ENCODE results near the gene HARS1. TPM values are rescaled to one million over a fixed set of nuclear protein-coding genes. Genes with fewer than 3 reads are reported as not detected.

The HARS1 gene
- total and polyA plus RNA-seq, 2 of the 13 experiments (the other 11 are each of a cell fraction or from before 2014, with no cell fraction given) = 36.9 to 66.2 TPM

DNA sequence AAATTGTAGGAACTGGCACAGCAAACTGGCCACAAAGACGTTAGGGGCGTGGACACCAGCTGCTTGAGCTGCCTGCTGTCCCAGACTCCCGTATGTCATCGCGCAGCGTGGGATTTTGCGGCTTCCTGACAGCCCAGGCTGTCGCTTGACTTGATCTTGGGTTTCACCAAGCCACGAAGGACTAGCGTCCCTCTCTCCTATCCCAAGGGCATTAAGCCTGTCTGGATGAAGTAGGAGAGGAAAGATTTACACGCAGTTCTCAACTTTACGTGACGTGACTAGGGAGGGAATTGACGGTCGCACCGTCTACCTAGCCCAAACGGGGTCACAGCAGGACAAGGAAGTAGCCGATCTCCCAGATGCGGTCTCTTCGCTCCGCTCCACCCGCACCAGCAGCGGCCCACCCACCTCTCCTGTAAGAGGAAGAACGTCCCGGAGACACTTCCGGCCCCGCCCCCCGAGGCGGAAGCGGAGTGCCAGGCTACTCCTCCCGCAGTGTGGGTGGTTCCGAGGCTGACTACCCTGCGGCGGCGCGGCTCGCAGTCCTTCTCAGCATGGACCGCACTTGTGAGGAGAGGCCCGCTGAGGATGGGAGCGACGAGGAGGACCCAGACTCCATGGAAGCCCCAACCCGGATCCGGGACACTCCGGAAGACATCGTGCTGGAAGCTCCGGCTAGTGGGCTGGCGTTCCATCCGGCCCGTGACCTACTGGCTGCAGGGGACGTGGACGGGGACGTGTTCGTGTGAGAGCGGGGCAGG is 26.6 kb downstream of the HARS1 start, which contains the start of gene WDR55:
TSS of gene WDR55 (plus strand) at position 546 of the 761 bp plus-strand sequence. CDS start at position 555, 9 bp downstream.
- Histone ChIP-seq H3K27me3 (ENCODE audit: control insufficient read depth in 1 of 2, insufficient read depth in 2 of 2, low read length in 2 of 2) (no peaks in the 10 kb centered on the region; a peak in 1 of 5 replicates), H3K4me3 (replicated peaks in 1 of 3; ENCODE audit: insufficient read depth in 1 of 3, low read depth in 2 of 3, low read length in 3 of 3) (peak within 1 kb of the TSS; percentile 75 to 100 (median 91)), H3K79me2 (ENCODE audit: insufficient read depth, low read length) (peaks cover 22% of the 10 kb centered on the region), H3K4me2 (ENCODE audit: low read depth, low read length) (peak within 1 kb of the TSS; percentile 82), H3K36me3 (replicated peaks in 1 of 2; ENCODE audit: control insufficient read depth in 1 of 2, insufficient read depth in 2 of 2, low read length in 2 of 2) (peaks cover 27 to 60% of the 10 kb centered on the region in 2 experiments; a peak in 4 of 5 replicates), H3K9me3 (ENCODE audit: low read length) (no peaks in the 10 kb centered on the region), H2AFZ (ENCODE audit: low read length) (peak within 1 kb of the TSS; percentile 98), H3K9ac (ENCODE audit: insufficient read depth, low read depth, low read length) (peak within 1 kb of the TSS; percentile 82), H3K27ac (ENCODE audit: extremely low read length, insufficient read depth, low read length) (peak within 1 kb of the TSS; percentile 76), H4K20me1 (ENCODE audit: insufficient read depth, low read length) (no peaks in the 10 kb centered on the region), H3K4me1 (ENCODE audit: insufficient read depth, low read length) (peaks cover 28% of the 10 kb centered on the region)
- under 1% methylated on average over 10 of the region's 54 CpGs for WGBS (ENCODE audit: low lambda C conversion rate)
- BruUV-seq (replicated peaks) = TSS peak; percentile 85
- FAIRE-seq (peak; percentile 88), ATAC-seq (peak; percentile 99), DNase-seq (ENCODE audit: low spot score) (peak; percentile 90)
- POLR2A ChIA-PET = interaction anchor here (1.0 to 4.9 kb wide), 8 partner anchors 17 to 117 kb away, joined by 3 to 48 read pairs (median 5); partner anchors contain the start of genes EIF4EBP3, HARS1, HARS2 and IK
- CTCF ChIA-PET (ENCODE audit: low intra/inter-chr PET ratio, low total read pairs) = no interaction called here
- in situ Hi-C loops (cut with HindIII; ENCODE audit: extremely low pct_ligation_motif_present, low pct_unique_long_range_greater_than_20kb) (no loop called here), intact Hi-C loops (cut with micrococcal nuclease; ENCODE audit: unreplicated experiment) (loop anchor here (1.0 kb wide), 2 partner anchors 27 to 89 kb away; partner anchors contain the start of genes HARS1 and HARS2)
- TF ChIP-seq ZNF703 (CRISPR knock-in tag; IDR thresholded peaks at IDR 0.05; ENCODE audit: borderline replicate concordance) (0 out of 2 replicates have a peak, but pooled peaks have one; percentile 28), RXRA (CRISPR knock-in tag; IDR thresholded peaks at IDR 0.05) (peak; percentile 98), HDAC1 (CRISPR knock-in tag; IDR thresholded peaks at IDR 0.05) (peak; percentile 95), KAT8 (CRISPR knock-in tag; IDR thresholded peaks at IDR 0.05) (peak; percentile 96), PHF21A (CRISPR knock-in tag; IDR thresholded peaks at IDR 0.05) (peak; percentile 83), ZNF773 (CRISPR knock-in tag; IDR thresholded peaks at IDR 0.05; ENCODE audit: borderline replicate concordance) (no peak), RFXAP (CRISPR knock-in tag; IDR thresholded peaks at IDR 0.05; ENCODE audit: borderline replicate concordance) (no peak), SAP130 (CRISPR knock-in tag; IDR thresholded peaks at IDR 0.05; ENCODE audit: low read depth) (peak; percentile 99), SNAI1 (CRISPR knock-in tag; IDR thresholded peaks at IDR 0.05; ENCODE audit: borderline replicate concordance) (no peak), CBFB (CRISPR knock-in tag; IDR thresholded peaks at IDR 0.05) (peak; percentile 74), HNRNPLL (IDR thresholded peaks at IDR 0.05; ENCODE audit: low read depth, low read length, poor library complexity, severe bottlenecking) (peak; percentile 86), ELF1 (CRISPR knock-in tag; IDR thresholded peaks at IDR 0.05) (peak; percentile 98), ZNF260 (CRISPR knock-in tag; IDR thresholded peaks at IDR 0.05; ENCODE audit: borderline replicate concordance, low read depth) (no peak), TBP (CRISPR knock-in tag; IDR thresholded peaks at IDR 0.05) (no peak), RXRB (CRISPR knock-in tag; IDR thresholded peaks at IDR 0.05; ENCODE audit: borderline replicate concordance) (peak; percentile 96)
- TF ChIP-seq, protein P1, sequence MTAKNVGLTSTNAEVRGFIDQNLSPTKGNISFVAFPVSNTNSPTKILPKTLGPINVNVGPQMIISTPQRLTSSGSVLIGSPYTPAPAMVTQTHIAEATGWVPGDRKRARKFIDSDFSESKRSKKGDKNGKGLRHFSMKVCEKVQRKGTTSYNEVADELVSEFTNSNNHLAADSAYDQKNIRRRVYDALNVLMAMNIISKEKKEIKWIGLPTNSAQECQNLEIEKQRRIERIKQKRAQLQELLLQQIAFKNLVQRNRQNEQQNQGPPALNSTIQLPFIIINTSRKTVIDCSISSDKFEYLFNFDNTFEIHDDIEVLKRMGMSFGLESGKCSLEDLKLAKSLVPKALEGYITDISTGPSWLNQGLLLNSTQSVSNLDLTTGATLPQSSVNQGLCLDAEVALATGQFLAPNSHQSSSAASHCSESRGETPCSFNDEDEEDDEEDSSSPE (CRISPR knock-in tag; IDR thresholded peaks at IDR 0.05) = no peak; the same call in 1 of the 2 replicates
- TF ChIP-seq, protein P2, sequence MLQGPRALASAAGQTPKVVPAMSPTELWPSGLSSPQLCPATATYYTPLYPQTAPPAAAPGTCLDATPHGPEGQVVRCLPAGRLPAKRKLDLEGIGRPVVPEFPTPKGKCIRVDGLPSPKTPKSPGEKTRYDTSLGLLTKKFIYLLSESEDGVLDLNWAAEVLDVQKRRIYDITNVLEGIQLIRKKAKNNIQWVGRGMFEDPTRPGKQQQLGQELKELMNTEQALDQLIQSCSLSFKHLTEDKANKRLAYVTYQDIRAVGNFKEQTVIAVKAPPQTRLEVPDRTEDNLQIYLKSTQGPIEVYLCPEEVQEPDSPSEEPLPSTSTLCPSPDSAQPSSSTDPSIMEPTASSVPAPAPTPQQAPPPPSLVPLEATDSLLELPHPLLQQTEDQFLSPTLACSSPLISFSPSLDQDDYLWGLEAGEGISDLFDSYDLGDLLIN (CRISPR knock-in tag; IDR thresholded peaks at IDR 0.05; ENCODE audit: borderline replicate concordance) = no peak
- TF ChIP-seq, protein P3, sequence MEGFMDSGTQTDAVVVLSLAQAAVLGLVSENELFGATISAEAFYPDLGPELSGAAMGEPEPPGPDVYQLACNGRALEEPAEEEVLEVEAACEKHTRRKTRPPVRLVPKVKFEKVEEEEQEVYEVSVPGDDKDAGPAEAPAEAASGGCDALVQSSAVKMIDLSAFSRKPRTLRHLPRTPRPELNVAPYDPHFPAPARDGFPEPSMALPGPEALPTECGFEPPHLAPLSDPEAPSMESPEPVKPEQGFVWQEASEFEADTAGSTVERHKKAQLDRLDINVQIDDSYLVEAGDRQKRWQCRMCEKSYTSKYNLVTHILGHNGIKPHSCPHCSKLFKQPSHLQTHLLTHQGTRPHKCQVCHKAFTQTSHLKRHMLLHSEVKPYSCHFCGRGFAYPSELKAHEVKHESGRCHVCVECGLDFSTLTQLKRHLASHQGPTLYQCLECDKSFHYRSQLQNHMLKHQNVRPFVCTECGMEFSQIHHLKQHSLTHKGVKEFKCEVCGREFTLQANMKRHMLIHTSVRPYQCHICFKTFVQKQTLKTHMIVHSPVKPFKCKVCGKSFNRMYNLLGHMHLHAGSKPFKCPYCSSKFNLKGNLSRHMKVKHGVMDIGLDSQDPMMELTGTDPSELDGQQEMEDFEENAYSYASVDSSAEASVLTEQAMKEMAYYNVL (CRISPR knock-in tag; IDR thresholded peaks at IDR 0.05; ENCODE audit: borderline replicate concordance) = 0 out of 2 replicates have a peak, but pooled peaks have one; percentile 57
- TF ChIP-seq, protein P4, sequence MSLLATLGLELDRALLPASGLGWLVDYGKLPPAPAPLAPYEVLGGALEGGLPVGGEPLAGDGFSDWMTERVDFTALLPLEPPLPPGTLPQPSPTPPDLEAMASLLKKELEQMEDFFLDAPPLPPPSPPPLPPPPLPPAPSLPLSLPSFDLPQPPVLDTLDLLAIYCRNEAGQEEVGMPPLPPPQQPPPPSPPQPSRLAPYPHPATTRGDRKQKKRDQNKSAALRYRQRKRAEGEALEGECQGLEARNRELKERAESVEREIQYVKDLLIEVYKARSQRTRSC (CRISPR knock-in tag; IDR thresholded peaks at IDR 0.05; ENCODE audit: low read depth) = no peak
